DMS114 treated with DMSO at 0.1 percent for 48 hours (cell line): ENCODE measurements around the gene GADD45B.

Source experiments
- DNase-seq: peaks from one replicate; lab custom pipeline; 2025; ENCODE audit not compliant: unreplicated experiment; lab: John Stamatoyannopoulos, UW

The GADD45B gene, protein sequence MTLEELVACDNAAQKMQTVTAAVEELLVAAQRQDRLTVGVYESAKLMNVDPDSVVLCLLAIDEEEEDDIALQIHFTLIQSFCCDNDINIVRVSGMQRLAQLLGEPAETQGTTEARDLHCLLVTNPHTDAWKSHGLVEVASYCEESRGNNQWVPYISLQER

DNA sequence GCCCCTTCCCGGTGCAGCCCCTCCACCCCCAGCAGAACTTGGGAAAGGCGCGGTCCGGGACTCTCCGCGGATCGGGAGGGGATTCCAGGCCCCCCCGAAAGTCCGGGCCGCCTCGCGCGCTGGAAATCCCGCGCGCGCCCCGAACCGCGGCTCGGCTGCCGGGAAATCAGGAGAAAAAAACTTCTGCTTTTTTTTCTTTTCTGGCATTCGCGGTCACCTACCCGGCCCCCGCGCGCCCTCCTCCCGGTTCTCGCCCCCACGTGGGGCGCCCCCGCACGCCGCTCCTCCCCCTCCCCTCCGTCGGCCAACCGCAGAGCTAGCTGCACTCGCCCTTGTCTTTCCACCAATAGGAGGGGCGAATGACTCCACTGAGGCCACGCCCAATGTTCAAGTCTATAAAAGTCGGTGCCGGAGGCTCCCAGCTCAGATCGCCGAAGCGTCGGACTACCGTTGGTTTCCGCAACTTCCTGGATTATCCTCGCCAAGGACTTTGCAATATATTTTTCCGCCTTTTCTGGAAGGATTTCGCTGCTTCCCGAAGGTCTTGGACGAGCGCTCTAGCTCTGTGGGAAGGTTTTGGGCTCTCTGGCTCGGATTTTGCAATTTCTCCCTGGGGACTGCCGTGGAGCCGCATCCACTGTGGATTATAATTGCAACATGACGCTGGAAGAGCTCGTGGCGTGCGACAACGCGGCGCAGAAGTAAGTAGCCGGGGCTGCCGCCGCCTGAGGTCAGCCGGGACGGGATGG is at the start of gene GADD45B:
Gene GADD45B (plus strand): TSS at position 426 of the 749 bp plus-strand sequence. CDS start 232 bp downstream, at position 658.
- peak; percentile 82 for DNase-seq

DNA sequence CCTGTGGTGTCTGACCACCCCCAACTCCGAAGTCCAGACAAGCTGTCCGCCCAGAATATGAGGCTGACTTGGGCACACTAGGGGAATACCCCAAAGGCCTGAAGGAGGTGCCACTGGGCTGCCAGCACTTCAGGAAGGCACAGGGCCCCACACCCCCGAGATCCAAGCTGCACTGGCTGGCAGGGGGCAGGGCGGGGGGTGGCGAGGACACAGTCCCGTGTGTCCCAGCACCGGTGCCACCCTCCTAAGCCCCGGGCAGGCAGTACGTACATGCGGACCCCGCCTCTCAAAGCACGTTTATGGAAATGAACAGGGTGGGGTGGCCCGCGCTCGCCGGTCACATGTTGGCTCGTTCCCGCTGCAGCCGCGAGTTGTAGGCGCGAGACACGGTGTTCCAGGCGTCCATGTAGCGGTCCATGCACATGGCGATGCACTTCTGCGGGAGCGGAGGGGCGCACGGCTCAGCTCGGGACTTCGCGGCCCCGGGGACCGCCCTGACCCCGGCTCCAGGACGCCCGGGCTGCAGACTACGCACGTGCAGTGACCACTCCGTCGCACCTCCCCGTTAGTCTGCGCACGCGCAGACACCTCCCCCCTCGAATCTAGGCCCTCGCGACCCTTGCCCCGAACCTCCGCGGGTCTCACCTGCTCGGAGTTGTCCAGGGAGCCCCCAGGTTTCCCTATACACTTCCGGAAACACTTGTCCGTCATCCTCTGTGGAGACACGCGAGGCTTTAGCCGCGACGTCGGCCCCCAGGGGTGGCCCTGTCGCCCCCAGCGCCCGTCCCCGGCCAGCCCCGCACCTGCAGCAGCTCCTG is 49.1 kb upstream of the GADD45B start:
- peak; percentile 15 for DNase-seq

DNA sequence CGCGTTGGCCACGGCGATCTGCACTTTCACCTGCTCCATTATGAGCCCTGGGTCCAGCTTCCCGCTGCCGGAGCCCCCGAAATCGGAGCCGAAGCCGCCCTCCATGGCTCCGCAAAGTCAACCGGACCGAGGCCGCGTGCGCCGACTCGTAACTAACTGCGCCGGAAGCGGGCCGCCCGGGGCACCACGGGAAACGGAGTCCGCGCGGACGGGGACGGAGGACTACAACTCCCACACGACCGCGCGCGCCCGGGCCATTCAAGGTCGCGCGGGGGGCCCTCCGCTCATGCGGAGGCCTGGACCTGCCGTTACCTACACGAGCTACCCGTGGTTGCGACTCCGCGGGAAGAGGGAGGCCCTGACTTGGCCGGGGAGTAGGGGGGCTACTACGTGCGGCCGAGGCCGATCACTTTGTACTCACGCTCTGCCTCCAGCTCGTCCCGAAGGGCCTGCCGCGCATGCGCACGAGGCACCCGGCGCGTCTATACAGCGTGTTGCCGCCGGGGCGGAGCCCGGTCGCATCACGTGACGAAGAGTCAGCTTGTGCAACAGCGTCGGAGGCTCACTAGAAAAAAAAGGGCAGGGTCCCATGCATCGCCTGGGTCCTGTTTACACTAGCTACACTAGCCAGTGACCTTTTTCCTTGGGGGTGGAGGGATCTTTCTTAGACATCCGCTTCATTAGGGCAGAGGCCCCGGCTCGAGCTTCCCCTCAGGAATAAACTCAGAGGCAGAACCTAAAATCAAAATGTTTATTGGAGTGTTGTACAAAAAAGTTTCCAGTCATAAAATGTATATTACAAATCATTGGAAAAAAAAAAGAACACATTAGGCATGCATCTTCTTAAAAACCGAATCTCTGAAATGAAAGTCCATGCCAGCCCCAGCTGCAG is 48.3 kb upstream of the GADD45B start, which contains the start of gene TIMM13:
Gene TIMM13 (minus strand): TSS at position 158 of the 892 bp plus-strand sequence. CDS start 53 bp downstream, at position 105.
- peak; percentile 81 for DNase-seq

DNA sequence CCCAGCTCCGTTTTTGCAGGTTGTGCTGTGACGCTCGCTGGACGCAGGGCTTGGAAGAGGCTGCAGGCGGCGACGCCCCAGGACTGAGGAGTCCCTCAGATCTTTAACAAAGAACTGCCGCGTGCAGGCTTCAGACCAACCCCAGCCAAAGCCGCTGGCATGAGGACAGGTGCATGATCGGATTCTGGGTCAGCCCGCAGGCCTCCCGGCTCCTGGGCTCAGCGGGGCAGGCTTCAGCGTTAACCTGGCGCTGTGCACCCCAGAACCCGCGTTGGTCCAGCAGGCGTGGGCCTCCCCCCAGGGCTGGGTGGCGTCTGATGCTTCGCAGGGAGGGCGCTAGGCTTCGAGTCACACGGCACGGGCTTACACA is 47.6 kb upstream of the GADD45B start:
- DNase-seq, result no peak

DNA sequence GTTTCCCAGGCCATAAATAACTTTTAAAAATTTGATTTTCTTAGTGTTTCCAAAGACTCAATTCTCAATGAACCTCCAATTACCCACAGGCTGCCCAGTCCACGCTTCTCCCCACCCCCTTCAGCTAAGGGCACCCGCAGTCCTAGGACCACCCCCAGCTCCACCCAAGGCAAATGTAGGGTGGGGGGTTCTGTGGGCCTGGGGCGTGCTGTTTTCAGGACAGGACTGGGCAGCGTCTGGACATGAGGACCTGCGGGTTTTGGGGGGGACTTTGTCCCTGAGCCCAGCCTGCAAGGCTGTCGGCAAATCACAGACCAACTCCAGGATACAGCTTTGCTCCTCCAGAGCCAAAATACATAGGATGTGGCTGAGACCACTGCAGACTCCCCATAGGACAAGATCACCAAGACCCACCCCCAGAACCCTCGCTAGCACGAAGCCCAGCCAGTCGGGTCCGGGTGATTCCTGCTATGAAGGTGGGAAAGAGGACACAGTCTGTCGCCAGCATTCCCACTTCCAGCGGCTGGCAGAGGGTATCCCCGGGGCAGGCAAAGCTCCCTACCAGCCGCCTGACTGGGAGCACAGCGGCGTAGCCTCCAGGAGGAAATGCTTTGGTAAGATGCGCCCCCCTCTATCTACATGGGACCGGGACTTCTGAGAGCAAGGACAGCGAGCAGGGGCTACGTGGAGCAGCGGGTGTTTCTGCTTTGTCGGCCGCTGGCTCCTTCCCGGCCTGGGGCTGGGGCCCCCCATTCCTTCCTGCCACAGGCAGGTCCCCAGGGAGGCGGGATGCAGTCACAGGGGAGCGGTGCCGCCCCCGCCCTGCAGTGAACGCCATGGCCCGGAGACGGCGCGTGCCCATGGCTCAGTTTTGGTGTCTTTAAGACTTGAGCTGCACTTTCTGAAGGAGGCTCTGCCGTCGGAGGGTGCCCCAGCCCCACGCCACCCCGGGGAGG is 46.9 kb upstream of the GADD45B start:
- no peak for DNase-seq

DNA sequence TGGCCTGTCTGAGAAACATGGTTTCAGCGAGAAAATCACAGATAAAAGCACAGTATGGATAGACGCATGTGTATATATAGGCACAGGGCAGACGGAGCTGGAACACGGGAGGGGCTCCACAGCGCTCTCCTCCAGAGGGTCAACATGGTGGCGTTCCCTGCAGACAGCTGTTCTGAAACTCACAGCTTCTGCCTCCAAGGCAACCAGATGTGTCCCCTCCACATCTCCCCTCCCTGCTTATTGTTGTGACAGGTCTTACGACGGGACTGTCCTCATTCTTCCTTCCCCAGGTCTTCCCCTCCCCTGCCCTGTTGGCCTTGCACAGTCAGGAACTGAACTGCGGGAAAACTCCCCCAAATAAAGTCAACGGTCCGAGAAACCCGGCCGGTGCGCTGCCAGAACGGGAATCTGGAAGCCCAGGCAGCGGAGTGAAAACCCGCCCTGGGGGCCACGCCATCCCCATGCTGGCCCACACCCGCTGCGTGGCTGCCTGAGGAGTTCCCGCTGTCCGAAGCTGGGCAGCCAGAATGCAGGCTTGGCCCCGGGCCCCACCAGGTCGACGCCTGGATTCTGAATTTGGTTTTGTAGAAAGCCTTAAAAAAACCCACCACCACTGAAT is 45.9 kb upstream of the GADD45B start:
- DNase-seq, result no peak

DNA sequence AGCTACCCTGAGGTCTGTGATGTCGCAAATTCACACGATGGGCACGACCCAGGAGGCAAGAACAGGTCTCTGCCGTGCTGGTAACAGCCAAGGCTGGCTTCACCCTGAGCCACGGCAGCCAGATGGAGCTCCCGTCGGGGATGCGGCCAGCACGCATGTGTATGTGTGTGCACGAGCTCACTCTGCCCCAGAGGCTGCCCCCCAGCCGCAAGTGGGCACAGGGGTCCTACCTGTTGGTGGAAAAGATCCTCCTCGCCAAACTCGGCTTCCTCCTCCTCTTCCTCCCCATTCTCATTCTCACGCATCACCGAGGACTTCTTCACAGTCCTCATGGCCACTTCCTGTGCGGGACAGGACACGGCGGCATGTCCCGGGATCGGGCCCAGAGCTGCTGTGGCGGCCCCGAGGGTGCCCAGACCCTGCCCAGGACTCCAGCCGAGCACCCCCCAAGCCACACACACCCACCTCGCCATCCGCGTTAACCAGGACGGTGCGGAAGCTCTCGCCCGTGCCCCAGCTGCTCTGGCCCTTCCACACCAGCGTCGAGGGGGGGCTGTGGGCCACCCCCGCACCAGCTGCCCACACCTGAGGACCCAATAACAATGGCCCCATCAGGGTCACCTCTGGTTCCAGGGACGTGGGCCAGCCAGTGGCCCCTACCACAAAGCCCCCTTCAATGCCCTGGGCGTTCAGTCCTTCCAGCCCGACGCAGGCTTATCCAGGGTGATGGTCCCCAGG is 44.4 kb upstream of the GADD45B start:
- no peak for DNase-seq

DNA sequence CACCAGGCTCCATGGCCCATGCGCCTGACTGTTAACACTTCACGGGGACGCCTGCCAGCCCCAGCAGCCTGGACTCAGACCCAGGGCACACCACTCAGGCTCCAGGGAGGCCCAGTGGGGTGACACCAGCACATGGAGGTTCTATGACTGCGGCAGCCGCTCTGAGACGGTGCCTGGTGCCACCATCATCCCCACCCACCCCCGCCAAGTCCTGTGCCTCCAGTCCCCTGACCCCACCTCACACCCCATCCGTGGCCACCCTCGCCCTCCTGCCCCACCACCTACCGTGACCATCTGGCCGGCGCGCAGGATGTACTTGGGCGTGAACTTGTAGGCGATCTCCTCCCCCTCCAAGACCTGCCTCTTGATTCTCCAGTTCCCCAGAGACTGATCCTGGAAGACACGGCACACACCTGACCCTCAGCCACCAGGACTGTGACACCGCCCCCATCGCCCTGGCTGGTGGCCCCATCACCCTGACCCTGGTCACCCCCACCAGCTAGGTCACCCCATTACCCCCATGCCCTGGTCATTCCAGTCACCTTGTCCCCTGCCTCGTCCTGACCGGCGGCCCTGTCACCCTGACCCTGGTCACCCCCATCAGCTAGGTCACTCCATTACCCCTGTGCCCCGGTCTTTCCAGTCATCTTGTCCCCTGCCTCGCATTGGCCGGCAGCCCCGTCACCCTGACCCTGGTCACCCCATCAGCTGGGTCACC is 43.6 kb upstream of the GADD45B start:
- no peak for DNase-seq

DNA sequence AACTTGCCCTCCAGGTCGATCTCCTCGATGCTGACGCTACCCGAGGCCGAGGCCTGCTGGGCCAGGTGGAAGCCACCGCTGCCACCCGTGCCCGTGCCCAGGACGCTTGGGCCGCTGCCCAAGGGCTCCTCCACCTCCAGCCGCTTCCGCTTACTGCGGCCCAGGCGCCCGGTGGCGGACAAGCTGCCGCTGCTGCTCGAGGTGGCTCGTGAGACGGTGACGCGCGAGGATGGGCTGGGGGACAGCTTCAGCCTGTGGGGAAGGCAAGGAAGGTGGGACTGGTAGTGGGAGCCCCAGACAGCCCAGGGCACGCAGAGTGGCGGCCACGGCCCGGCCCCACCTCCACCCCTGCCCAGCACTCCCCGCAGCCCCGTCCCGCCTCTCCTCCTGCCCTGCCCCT is 42.1 kb upstream of the GADD45B start:
- DNase-seq, result no peak

DNA sequence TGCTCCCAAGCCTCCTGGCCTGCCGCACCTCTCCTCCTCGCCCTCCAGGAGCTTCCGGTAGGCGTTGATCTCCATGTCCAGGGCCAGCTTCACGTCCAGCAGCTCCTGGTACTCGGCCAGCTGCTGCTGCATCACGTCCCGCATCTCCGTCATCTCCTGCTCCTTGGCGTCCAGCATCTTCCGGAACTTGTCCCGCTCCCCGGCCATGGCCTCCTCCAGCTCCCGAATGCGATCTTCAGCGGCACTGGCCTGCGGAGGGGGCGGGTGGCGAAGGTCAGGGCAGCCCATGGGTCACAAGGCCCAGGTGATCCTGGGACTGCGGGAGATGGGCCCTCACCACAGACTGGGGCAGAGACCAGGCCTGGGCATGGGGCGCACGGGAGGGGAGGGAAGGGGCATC is 41.7 kb upstream of the GADD45B start:
- no peak for DNase-seq

DNA sequence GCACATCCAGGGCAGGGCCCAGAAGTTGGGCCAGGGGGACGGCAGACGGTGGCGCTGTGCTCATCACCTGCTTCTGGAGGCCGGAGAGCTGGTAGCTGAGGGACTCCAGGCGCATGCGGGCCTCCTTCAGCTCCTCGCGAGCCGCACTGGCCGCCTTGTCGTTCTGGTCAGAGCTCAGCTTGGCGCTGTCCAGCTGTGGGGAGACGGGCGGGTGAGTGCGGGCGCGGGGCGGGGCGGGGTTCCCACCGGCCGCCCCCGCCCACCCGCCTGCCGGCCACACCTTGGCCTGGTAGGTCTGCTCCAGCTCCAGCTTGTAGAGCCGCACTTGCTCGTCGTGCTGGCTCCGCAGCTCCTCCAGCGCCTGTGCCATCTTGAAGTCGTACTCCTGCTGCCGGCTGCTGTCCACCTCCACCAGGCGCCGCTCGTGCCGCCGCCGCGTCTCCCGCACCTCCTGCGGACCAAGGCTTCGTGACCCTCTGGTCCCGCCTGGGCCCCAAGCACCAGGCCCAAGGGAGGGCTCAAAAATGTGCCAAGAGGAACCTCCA is 41.1 kb upstream of the GADD45B start:
- no peak for DNase-seq

DNA sequence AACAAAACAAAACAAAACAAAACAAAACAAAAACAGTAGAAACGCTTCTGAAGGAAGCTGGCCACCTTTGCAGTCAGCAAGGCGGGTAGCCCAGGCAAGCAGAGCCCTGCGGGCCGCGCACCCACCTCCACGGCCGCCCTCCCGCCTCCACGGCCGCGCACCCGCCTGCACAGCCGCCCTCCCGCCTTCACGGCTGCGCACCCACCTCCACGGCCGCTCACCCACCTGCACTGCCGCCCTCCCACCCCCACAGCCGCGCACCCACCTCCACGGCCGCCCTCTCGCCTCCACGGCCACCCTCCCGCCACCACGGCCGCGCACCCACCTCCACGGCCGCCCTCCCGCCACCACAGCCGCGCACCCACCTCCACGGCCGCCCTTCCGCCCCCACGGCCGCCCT is 39.5 kb upstream of the GADD45B start:
- no peak for DNase-seq

DNA sequence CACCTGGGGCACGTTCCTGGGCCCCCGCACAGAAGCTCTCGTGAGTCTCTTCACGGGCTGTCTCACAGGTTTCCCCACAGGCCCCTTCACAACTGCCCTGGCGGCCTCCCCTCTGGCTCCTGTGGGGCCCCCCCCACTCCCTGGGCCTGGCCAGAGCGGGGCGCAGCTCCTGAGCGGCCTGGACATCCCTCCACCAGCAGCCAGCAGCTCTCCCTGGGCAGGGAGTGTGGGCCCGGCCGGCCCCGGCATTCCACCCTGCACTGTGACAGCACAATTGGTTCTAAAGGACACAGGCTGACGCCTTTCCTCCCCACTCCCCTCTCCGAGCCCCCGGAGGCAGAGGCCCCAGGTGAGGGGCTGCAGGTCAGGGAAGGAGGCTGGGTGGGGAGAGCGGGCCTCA is 39.0 kb upstream of the GADD45B start:
- no peak for DNase-seq

DNA sequence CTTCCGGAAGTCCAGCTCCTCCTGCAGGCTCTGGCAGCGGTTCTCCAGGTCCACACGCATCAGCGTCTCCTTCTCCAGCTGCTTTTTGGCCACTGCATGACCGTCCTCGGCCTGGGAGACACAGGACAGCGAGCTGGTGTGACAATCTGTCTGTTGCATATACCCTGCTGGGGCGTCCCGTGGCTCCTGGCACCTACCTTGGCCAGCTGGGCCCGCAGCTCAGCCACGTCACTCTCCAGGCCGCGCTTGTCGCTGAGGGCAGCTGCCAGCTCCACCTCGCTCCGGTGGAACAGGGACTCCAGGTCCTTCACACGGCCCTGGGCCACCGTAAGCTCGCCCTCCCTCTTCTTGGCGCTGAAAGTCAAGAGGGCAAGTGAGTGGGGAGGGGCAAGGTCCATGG is 37.7 kb upstream of the GADD45B start:
- DNase-seq, result no peak

DNA sequence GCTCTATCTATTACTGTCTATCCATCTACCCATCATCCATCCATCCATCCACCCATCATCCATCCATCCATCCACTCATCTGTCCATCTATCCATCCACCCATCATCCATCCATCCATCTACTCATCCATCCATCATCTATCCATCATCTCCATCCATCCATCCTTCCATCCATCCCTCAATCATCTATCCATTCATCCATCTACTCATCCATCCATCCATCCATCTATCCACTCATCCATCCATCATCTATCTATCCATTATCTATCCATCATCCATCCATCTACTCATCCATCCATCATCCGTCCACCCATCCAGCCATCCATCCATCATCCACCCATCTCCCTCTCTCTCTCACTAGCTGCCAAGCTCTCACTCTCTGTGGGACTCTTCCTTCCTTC is 35.4 kb upstream of the GADD45B start:
- DNase-seq, result no peak

DNA sequence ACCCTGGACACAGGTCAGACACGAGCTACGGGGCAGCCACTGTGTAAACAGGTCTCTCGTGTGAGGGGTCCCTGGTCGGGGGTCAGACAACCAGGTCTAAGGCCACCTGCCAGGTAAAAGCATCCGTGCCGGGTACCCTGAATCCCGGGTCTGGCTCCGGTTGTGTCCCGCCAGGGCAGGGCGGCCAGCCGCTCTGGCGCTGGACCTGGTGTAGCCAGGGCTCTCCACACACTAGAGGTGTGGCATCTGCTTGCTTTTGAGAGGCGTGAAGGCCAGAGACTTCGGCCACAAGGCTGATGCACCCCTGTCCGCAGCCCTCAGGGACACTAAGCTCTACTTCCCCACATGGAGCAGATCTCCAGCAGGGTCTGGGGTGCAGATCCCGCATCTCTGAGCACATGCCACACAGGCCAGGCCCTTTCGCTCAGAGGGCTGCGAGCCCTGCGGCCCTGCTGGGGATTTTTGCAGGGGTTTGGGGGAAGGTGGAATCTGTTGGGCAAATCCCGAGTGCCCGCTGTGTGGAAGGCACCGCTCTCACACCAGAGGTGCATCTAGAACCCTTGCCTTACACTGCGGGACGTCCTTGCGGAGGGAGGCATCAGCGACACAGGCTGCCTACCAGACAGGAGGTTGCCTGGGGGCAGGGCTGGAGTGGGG is 34.7 kb upstream of the GADD45B start:
- no peak for DNase-seq

DNA sequence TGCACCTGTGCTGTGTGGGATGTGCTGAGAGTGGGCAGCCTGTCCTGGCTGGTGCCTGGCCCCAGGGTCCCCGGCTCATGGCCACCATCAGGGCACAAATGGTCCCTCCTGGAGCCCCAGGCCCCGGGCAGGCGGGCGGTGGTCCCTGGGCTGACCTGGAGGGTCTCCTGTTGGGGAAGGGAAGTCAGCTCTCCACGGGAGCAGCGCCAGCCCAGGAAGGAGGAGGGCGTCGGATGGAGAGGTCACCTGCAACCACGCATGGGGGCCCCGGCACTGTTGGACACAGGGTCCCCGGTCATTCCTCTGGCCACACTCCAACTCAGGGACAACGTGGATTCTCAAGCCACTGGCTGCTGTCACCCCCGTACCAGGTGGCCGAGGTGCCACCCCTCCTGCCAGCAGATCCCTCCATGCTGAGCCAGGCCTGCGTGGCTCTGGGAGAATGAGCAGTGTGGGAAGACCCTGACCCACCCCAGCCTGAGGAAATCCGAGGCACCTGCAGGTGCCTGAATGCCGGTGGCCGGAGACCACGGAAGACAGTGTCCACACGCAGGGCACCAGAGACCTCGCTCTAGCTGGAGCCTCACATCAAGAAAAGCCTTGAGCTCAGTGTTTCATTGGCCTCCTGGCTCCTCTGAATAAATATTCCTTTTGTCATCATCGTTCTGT is 32.7 kb upstream of the GADD45B start:
- DNase-seq, result no peak
